IMR-90 (cell line): ENCODE measurements around the gene PIEZO2. TPM values are rescaled to one million over a fixed set of nuclear protein-coding genes. Genes with fewer than 3 reads are reported as not detected.

ENCODE experiments used
- ATAC-seq: fragments of 200-7000 bp; cut with Tn5 transposase; 2 replicates; pipeline ENCODE4 v1.9.1; 2020; ENCODE audit warnings: low read depth, mild to moderate bottlenecking, moderate library complexity
- BruUV-seq: library from RNA; stranded (reverse); fragments of 400-500 nt; replicated peaks from 2 replicates; lab custom pipeline; 2021; lab: Mats Ljungman, UMichigan
- CTCF ChIA-PET: fragments of 300-600 bp; formaldehyde crosslinking; extraction: SDS; loops from one replicate; lab custom pipeline; 2021; ENCODE audit warnings: antibody characterized with exemption; lab: Yijun Ruan, JAX
- POLR2A ChIA-PET: fragments of 300-600 bp; sonication (Branson Sonifier 250); formaldehyde crosslinking; loops from one replicate; lab custom pipeline; 2022; ENCODE audit warnings: antibody characterized with exemption; ENCODE audit not compliant: unreplicated experiment; lab: Charles Lee
- DNase-seq: peaks from one replicate; pipeline ENCODE4 v3.0.0; 2013
- H2AFZ ChIP-seq: replicated peaks from 2 replicates; pipeline ENCODE3; 2013; ENCODE audit warnings: low read length, mild to moderate bottlenecking; ENCODE audit not compliant: poor library complexity
- H2AK5ac ChIP-seq: 2 replicates; pipeline ENCODE4 v1.6.1; 2013; ENCODE audit warnings: low read depth, low read length, inconsistent platforms
- H2AK9ac ChIP-seq: replicated peaks from 2 replicates; pipeline ENCODE3; 2013; ENCODE audit warnings: mild to moderate bottlenecking, low read depth, low read length, moderate library complexity; ENCODE audit not compliant: poor library complexity
- H2BK120ac ChIP-seq: 2 replicates; pipeline ENCODE4 v1.6.1; 2013; ENCODE audit warnings: low read depth, low read length, inconsistent platforms
- H2BK15ac ChIP-seq: 3 replicates; pipeline ENCODE4 v1.6.1; 2013; ENCODE audit warnings: low read depth, low read length, inconsistent platforms
- H2BK20ac ChIP-seq: 2 replicates; pipeline ENCODE4 v1.6.1; 2013; ENCODE audit warnings: low read depth, mild to moderate bottlenecking, inconsistent platforms, low read length, moderate library complexity
- H2BK5ac ChIP-seq: 2 replicates; pipeline ENCODE4 v1.6.1; 2013; ENCODE audit warnings: mild to moderate bottlenecking, low read depth, low read length, inconsistent platforms; ENCODE audit not compliant: poor library complexity, severe bottlenecking
- H3K14ac ChIP-seq: replicated peaks from 2 replicates; pipeline ENCODE4 v1.6.1; 2013; ENCODE audit warnings: low read depth, low read length, inconsistent platforms
- H3K18ac ChIP-seq: 2 replicates; pipeline ENCODE4 v1.6.1; 2013; ENCODE audit warnings: low read depth, low read length, control low read depth
- H3K23ac ChIP-seq: 2 replicates; pipeline ENCODE4 v1.6.1; 2013; ENCODE audit warnings: low read depth, low read length, inconsistent platforms
- H3K27ac ChIP-seq: 2 replicates; pipeline ENCODE4 v1.5.1; 2013; ENCODE audit warnings: mild to moderate bottlenecking, control low read depth, low read length; ENCODE audit not compliant: insufficient read depth
- H3K27me3 ChIP-seq: 2 replicates; pipeline ENCODE4 v1.6.1; 2013; ENCODE audit warnings: low read length; ENCODE audit not compliant: control insufficient read depth, insufficient read depth
- H3K36me3 ChIP-seq: 2 replicates; pipeline ENCODE4 v1.6.1; 2013; ENCODE audit warnings: low read length, mixed read lengths; ENCODE audit not compliant: control insufficient read depth, insufficient read depth
- H3K4ac ChIP-seq: 2 replicates; pipeline ENCODE4 v1.6.1; 2013; ENCODE audit warnings: low read depth, low read length, inconsistent platforms
- H3K4me1 ChIP-seq: 2 replicates; pipeline ENCODE4 v1.6.1; 2013; ENCODE audit warnings: low read length, mixed read lengths; ENCODE audit not compliant: control insufficient read depth, insufficient read depth
- H3K4me2 ChIP-seq: 2 replicates; pipeline ENCODE4 v1.6.1; 2013; ENCODE audit warnings: low read depth, mild to moderate bottlenecking, control low read depth, low read length, moderate library complexity
- H3K4me3 ChIP-seq: 2 replicates; pipeline ENCODE4 v1.5.1; 2013; ENCODE audit warnings: low read depth, mild to moderate bottlenecking, control low read depth, low read length, moderate library complexity; ENCODE audit not compliant: insufficient read depth
- H3K56ac ChIP-seq: 2 replicates; pipeline ENCODE4 v1.6.1; 2013; ENCODE audit warnings: low read length, inconsistent platforms; ENCODE audit not compliant: insufficient read depth; ENCODE audit errors: extremely low read depth
- H3K79me1 ChIP-seq, 2 experiments: 2 replicates each; pipeline ENCODE4 v1.6.1; 2013; ENCODE audit warnings: low read length in 2 of 2, inconsistent platforms in 1 of 2, low read depth in 1 of 2
- H3K9ac ChIP-seq: 2 replicates; pipeline ENCODE4 v1.6.1; 2013; ENCODE audit warnings: low read depth, low read length, control low read depth
- H3K9me1 ChIP-seq: 2 replicates; pipeline ENCODE4 v1.6.1; 2013; ENCODE audit warnings: low read length, inconsistent platforms; ENCODE audit not compliant: insufficient read depth
- H3K9me3 ChIP-seq: 2 replicates; pipeline ENCODE4 v1.6.1; 2013; ENCODE audit warnings: low read length; ENCODE audit not compliant: control insufficient read depth, insufficient read depth
- H4K20me1 ChIP-seq: 2 replicates; pipeline ENCODE4 v1.6.1; 2013; ENCODE audit warnings: low read length, inconsistent platforms; ENCODE audit not compliant: insufficient read depth
- H4K5ac ChIP-seq: 2 replicates; pipeline ENCODE4 v1.6.1; 2013; ENCODE audit warnings: mild to moderate bottlenecking, low read depth, low read length, control low read depth
- H4K8ac ChIP-seq, 2 experiments: 2 replicates each; pipeline ENCODE4 v1.6.1; 2013; ENCODE audit warnings: low read depth in 2 of 2, low read length in 2 of 2, control low read depth in 1 of 2, inconsistent platforms in 1 of 2
- H4K91ac ChIP-seq: 2 replicates; pipeline ENCODE4 v1.6.1; 2013; ENCODE audit warnings: low read depth, low read length, inconsistent platforms; ENCODE audit not compliant: insufficient read depth
- BHLHE40 ChIP-seq: fragments of 150-350 bp; IDR thresholded peaks from 2 replicates; pipeline ENCODE4 v1.6.1; 2016; ENCODE audit warnings: mild to moderate bottlenecking, low read depth, low read length
- CEBPB ChIP-seq: IDR thresholded peaks from 2 replicates; pipeline ENCODE4 v1.6.1; 2012; ENCODE audit warnings: low read depth, low read length, improper control_type of control experiment
- CTCF ChIP-seq: conservative IDR thresholded peaks from 2 replicates; pipeline ENCODE4 v1.5.1; 2012; ENCODE audit warnings: mild to moderate bottlenecking, low read depth, low read length, improper control_type of control experiment
- ELK1 ChIP-seq: fragments of 150-350 bp; IDR thresholded peaks from 2 replicates; pipeline ENCODE4 v1.6.1; 2016; ENCODE audit warnings: low read depth, mild to moderate bottlenecking, low read length, moderate library complexity, borderline replicate concordance
- FOS ChIP-seq: fragments of 150-350 bp; IDR thresholded peaks from 2 replicates; pipeline ENCODE4 v1.6.1; 2016; ENCODE audit warnings: low read depth, low read length
- MAFK ChIP-seq: IDR thresholded peaks from 2 replicates; pipeline ENCODE4 v1.6.1; 2012; ENCODE audit warnings: low read depth, low read length, improper control_type of control experiment
- MAZ ChIP-seq: IDR thresholded peaks from 2 replicates; pipeline ENCODE4 v1.6.1; 2012; ENCODE audit warnings: low read depth, mild to moderate bottlenecking, low read length, improper control_type of control experiment, moderate library complexity, borderline replicate concordance
- NFE2L2 ChIP-seq: fragments of 150-350 bp; IDR thresholded peaks from 2 replicates; pipeline ENCODE4 v1.6.1; 2016; ENCODE audit warnings: low read depth, mild to moderate bottlenecking, low read length
- POLR2A ChIP-seq: IDR thresholded peaks from 2 replicates; pipeline ENCODE4 v1.6.1; 2012; ENCODE audit warnings: mild to moderate bottlenecking, low read depth, low read length
- RAD21 ChIP-seq: IDR thresholded peaks from 2 replicates; pipeline ENCODE4 v1.6.1; 2012; ENCODE audit warnings: low read length, improper control_type of control experiment
- RCOR1 ChIP-seq: IDR thresholded peaks from 2 replicates; pipeline ENCODE4 v1.6.1; 2012; ENCODE audit warnings: mild to moderate bottlenecking, low read length, improper control_type of control experiment; ENCODE audit not compliant: insufficient replicate concordance
- RFX5 ChIP-seq: IDR thresholded peaks from 2 replicates; pipeline ENCODE4 v1.8.0; 2012; ENCODE audit warnings: low read depth, mild to moderate bottlenecking, low read length, moderate library complexity
- SMC3 ChIP-seq: fragments of 150-350 bp; IDR thresholded peaks from 2 replicates; pipeline ENCODE4 v1.6.1; 2016; ENCODE audit warnings: low read depth, mild to moderate bottlenecking, antibody characterized with exemption, low read length, moderate library complexity
- USF2 ChIP-seq: fragments of 150-350 bp; IDR thresholded peaks from 2 replicates; pipeline ENCODE4 v1.6.1; 2017; ENCODE audit warnings: mild to moderate bottlenecking, antibody characterized with exemption, low read length, low read depth
- whole genome bisulfite sequencing, 2 experiments: methylation state at CpG; one replicate each; pipeline versions ENCODE4 v1.1.5 to v1.1.7; 2013; ENCODE audit warnings: missing lambda C conversion rate in 2 of 2; ENCODE audit not compliant: insufficient read length in 1 of 2; ENCODE audit errors: extremely low coverage in 2 of 2; 5-methylcytosine and 5-hydroxymethylcytosine counted together
- dilution Hi-C: fragments of 300-500 bp; cut with HindIII; formaldehyde crosslinking; loops from one replicate; pipeline ENCODE4 v1.14.3; 2018; ENCODE audit warnings: low sequenced_read_pairs; ENCODE audit not compliant: unreplicated experiment
- in situ Hi-C: fragments of 300-500 bp; cut with MboI; formaldehyde crosslinking; loops from 3 replicates; pipeline ENCODE4 v1.14.3; 2019; ENCODE audit warnings: low sequenced_read_pairs, inconsistent platforms, mixed read lengths
- intact Hi-C: fragments of 100-400 bp; cut with micrococcal nuclease; formaldehyde crosslinking; loops from 2 replicates; pipeline ENCODE4 v1.10.0; 2022
- polyA plus RNA-seq, 3 experiments: library from polyadenylated mRNA; depleted of rRNA; stranded (reverse); fragments of >200 nt; gene quantifications; 2 replicates each; pipeline ENCODE4 v1.2.3, GENCODE V29; 2012; ENCODE audit warnings: low replicate concordance in 1 of 3
- total RNA-seq: library from RNA; depleted of rRNA; stranded (reverse); fragments of >200 nt; gene quantifications from 2 replicates; pipeline ENCODE4 v1.2.3, GENCODE V29; 2012

PIEZO2 gene
- total and polyA plus RNA-seq, 2 of the 4 experiments (the other 2 are of a cell fraction), result 2.4 to 4.1 TPM

- Histone ChIP-seq H2BK15ac (no peak overlapping the region), H2AK9ac (no peak overlapping the region), H2BK120ac (no peak overlapping the region), H3K79me1 (no peaks in the 10 kb centered on the region), H2AFZ (no peak overlapping the region), H3K36me3 (no peaks in the 10 kb centered on the region), H3K9me1 (no peaks in the 10 kb centered on the region; the same call in 1 of the 2 replicates), H3K4me1 (peaks cover 11% of the 10 kb centered on the region), H3K56ac (no peak overlapping the region), H3K18ac (peak overlapping the region; percentile 55; the same call in 1 of the 2 replicates), H4K8ac (no peak overlapping the region), H4K5ac (no peak overlapping the region), H3K9me3 (no peaks in the 10 kb centered on the region; the same call in 1 of the 2 replicates), H3K4me2 (no peak overlapping the region), H3K27ac (no peak overlapping the region), H2AK5ac (no peak overlapping the region), H3K14ac (no peak overlapping the region), H3K4me3 (no peak overlapping the region), H2BK20ac (no peak overlapping the region), H4K91ac (no peak overlapping the region; the same call in 1 of the 2 replicates), H4K20me1 (no peaks in the 10 kb centered on the region), H3K23ac (no peak overlapping the region), H3K4ac (no peak overlapping the region), H3K27me3 (no peaks in the 10 kb centered on the region), H2BK5ac (no peak overlapping the region), H3K9ac (no peak overlapping the region)
- POLR2A ChIA-PET, result no interaction called here
- DNase-seq, result no peak
- no peak for TF ChIP-seq SMC3
- no peak for TF ChIP-seq MAZ
- TF ChIP-seq BHLHE40, result no peak
- TF ChIP-seq MAFK, result no peak
- no peak for TF ChIP-seq NFE2L2
- TF ChIP-seq CTCF, result no peak
- no peak for TF ChIP-seq CEBPB
- no peak for TF ChIP-seq USF2
- no peak for TF ChIP-seq POLR2A
- TF ChIP-seq FOS, result no peak
- no peak for TF ChIP-seq RAD21
- TF ChIP-seq RFX5, result no peak
- no peak for TF ChIP-seq ELK1
- no peak for TF ChIP-seq RCOR1
- in situ Hi-C loops (no loop called here), dilution Hi-C loops (no loop called here), intact Hi-C loops (no loop called here)
- no TSS peak for BruUV-seq
- CTCF ChIA-PET, result no interaction called here
- no CpG with 5 or more reads among the region's 6 CpGs for WGBS, 2 experiments
- no peak for ATAC-seq
These were observed 211.4 kb downstream of the PIEZO2 start for GRCh38 chr18:10937743-10938640.
